ENCODE data around the gene RHBDD3. TPM values are rescaled to one million over a fixed set of nuclear protein-coding genes. Genes with fewer than 3 reads are reported as not detected.
A peak's percentile ranks its signal among the peaks of the same experiment; 100 is the strongest.

The RHBDD3 gene
- total and polyA plus RNA-seq, 11 donors = 10.9 to 29.5 (median 13.7) TPM

- 92 to 93% (median 92%) methylated on average over 3 to 7 of the region's 7 CpGs for WGBS, 4 donors
- H3K4me1 ChIP-seq = peaks cover 0 to 34% (median 24%) of the 10 kb centered on the region in 12 donors
- peaks cover 0 to 33% (median 23%) of the 10 kb centered on the region in 9 donors for H3K36me3 ChIP-seq
- intact Hi-C loops (cut with DNase I) = loop anchor here in 1 of 10 donors (5.0 kb wide), 1 partner anchor 42 kb away; the partner anchor contains the start of gene GAS2L1
- no peaks in the 10 kb centered on the region for H3K27me3 ChIP-seq
- H3K9me3 ChIP-seq = no peaks in the 10 kb centered on the region
- TF ChIP-seq POLR2A (IDR thresholded peaks at IDR 0.05) = no peak
- TF ChIP-seq, protein P1, sequence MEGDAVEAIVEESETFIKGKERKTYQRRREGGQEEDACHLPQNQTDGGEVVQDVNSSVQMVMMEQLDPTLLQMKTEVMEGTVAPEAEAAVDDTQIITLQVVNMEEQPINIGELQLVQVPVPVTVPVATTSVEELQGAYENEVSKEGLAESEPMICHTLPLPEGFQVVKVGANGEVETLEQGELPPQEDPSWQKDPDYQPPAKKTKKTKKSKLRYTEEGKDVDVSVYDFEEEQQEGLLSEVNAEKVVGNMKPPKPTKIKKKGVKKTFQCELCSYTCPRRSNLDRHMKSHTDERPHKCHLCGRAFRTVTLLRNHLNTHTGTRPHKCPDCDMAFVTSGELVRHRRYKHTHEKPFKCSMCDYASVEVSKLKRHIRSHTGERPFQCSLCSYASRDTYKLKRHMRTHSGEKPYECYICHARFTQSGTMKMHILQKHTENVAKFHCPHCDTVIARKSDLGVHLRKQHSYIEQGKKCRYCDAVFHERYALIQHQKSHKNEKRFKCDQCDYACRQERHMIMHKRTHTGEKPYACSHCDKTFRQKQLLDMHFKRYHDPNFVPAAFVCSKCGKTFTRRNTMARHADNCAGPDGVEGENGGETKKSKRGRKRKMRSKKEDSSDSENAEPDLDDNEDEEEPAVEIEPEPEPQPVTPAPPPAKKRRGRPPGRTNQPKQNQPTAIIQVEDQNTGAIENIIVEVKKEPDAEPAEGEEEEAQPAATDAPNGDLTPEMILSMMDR (IDR thresholded peaks at IDR 0.05) = no peak
- ATAC-seq = no peak
- no peak overlapping the region for H3K27ac ChIP-seq
- H3K4me3 ChIP-seq = no peak overlapping the region
- DNase-seq = peak in 1 of 5 donors; percentile 24
Observed at GRCh38 chr22:29265305-29265704, 2.5 kb downstream of the RHBDD3 start.

DNA sequence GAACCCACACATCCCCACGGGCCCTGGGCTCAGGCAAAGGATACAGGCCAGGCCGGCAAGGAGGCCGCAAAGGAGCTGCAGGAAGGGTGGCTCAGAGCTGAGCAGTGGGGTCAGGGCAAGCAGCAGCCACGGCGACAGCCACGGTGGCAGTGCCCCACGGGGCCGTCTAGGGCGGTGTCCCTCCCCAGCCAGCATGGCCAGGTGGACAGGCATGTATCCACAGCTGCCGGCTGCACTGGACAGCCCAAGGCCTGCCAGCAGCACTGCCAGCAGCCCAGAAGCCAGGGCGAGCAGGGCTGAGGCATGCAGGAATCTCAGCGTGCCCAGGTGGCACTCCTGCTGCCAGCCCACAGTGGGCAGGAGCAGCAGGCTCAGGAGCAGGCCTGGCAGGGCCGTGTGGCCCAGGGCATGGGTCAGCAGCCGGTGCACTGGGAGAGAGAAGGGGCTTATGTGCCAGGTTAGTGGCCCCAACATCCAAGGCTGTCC, 3.9 kb downstream of the RHBDD3 start:
- DNase-seq = no peak
- Histone ChIP-seq H3K4me1 (peaks cover 0 to 20% (median 12%) of the 10 kb centered on the region in 12 donors), H3K4me3 (no peak overlapping the region), H3K9me3 (no peaks in the 10 kb centered on the region), H3K27me3 (no peaks in the 10 kb centered on the region), H3K27ac (no peak overlapping the region), H3K36me3 (peaks cover 0 to 42% (median 21%) of the 10 kb centered on the region in 9 donors)
- TF ChIP-seq, protein P1 (IDR thresholded peaks at IDR 0.05) = no peak
- no peak for TF ChIP-seq POLR2A (IDR thresholded peaks at IDR 0.05)
- intact Hi-C loops (cut with DNase I) = no loop called here
- WGBS, 4 donors = 86 to 89% (median 87%) methylated on average over 10 to 14 of the region's 14 CpGs
- ATAC-seq = no peak

- 90 to 95% (median 93%) methylated on average over 4 to 17 of the region's 17 CpGs for WGBS, 4 donors
Observed at GRCh38 chr22:29260601-29261315, 7.0 kb downstream of the RHBDD3 start.

GRCh38 chr22:29260031-29260560, 7.7 kb downstream of the RHBDD3 start:
- Histone ChIP-seq H3K36me3 (peaks cover 0 to 34% (median 15%) of the 10 kb centered on the region in 9 donors), H3K4me1 (no peaks in the 10 kb centered on the region), H3K4me3 (no peak overlapping the region), H3K27ac (no peak overlapping the region), H3K27me3 (no peaks in the 10 kb centered on the region), H3K9me3 (no peaks in the 10 kb centered on the region)
- peak in 1 of 5 donors; percentile 63 for DNase-seq
- TF ChIP-seq, protein P1 (IDR thresholded peaks at IDR 0.05) = no peak
- no peak for TF ChIP-seq POLR2A (IDR thresholded peaks at IDR 0.05)
- ATAC-seq = peak in 2 of 4 donors; percentile 6 to 11
- WGBS, 4 donors = 91 to 95% (median 94%) methylated on average over 7 to 13 of the region's 13 CpGs
- intact Hi-C loops (cut with DNase I) = no loop called here

More at GRCh38 chr22:29260601-29261315, 7.0 kb downstream of the RHBDD3 start:
- Histone ChIP-seq H3K9me3 (no peaks in the 10 kb centered on the region), H3K4me3 (no peak overlapping the region), H3K27me3 (no peaks in the 10 kb centered on the region), H3K27ac (no peak overlapping the region), H3K36me3 (peaks cover 0 to 41% (median 21%) of the 10 kb centered on the region in 9 donors), H3K4me1 (peaks cover 0 to under 1% (median 0%) of the 10 kb centered on the region in 12 donors)
- ATAC-seq (peak in 1 of 4 donors; percentile 3), DNase-seq (no peak)
- intact Hi-C loops (cut with DNase I) = no loop called here
- TF ChIP-seq, protein P1 (IDR thresholded peaks at IDR 0.05) = no peak
- TF ChIP-seq POLR2A (IDR thresholded peaks at IDR 0.05) = no peak

Data from heart left ventricle (tissue), 16 donors.